Measurements from ENCODE around the gene ITSN1.
"Not testable (repeated sequence)": the region's sequence is repeated elsewhere in the genome, so short reads cannot be mapped to it uniquely, and the experiment has no call there.

The ITSN1 gene

GRCh38 chr21:33642027-33642895 is at the start of gene ITSN1:
Gene ITSN1 (plus strand): TSS chr21:33642501. CDS start chr21:33718829, 76,328 bp downstream.
- DNase-seq (ENCODE audit: low read depth): peak; percentile 100

DNA sequence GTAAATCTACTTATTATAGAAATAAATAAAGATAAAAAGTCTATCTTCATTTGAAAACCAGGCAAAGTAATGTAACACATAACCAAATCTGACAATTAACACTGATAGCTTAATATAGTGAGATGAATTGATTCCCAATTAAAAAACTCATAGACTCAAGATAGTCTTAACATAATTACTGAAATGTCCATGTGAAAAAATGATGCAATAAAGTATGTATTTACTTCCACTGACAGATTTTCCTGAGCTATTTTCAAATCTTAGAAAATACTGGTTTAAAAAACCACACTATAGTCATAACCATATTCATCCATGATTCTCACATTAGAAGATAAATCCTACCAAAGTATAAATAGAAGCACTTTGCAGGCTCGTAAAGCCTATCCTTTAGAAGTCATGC is 44.2 kb upstream of the ITSN1 start:
- DNase-seq (ENCODE audit: low read depth): no peak

GRCh38 chr21:33608559-33608958 is 33.7 kb upstream of the ITSN1 start:
- DNase-seq (ENCODE audit: low read depth): no peak

DNA sequence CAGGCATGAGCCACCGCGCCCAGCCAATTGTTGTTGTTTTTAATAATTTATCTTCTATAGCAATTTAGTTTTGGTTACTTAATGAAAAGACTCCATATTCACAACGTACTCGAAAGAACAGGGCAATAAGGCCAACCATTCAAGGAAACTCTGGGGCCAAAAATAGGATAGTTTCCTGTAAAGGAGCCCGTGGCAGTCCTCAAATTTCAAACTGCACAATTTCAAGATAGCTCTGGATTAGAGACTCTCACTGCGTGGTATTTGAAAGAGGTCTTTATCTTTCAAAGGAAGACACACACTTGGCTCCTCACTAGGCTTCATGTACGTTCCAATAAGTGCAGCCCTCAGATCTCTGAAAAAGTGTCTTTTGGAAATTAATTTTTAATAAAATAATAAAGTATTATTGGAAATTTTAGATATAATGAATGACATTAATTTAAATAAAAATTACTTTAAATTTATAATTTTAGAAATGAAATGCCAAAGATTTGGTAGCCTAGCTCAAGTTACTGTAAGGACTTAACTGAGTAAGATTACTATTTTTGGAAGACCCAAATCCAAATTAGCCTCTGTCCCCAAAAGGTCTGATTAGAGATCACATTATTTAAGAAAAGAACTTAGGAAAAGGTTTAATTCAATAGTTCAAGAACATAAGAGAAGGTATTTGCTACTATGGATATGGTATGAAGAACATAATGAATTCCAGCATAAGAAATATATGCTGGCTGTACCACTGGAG is 31.1 kb upstream of the ITSN1 start:
- no peak for DNase-seq (ENCODE audit: low read depth)

DNA sequence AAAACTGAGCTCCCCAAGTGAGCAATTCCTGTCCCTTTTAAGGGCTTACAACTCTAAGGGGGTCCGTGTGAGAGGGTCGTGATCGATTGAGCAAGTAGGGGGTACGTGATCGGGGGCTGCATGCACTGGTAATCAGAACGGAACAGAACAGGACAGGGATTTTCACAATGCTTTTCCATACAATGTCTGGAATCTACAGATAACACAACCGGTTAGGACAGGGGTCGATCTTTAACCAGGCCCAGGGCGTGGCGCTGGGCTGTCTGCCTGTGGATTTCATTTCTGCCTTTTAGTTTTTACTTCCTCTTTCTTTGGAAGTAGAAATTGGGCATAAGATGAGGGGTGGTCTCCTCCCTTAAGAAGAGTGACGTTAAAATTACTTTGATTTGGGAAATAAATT is 24.7 kb upstream of the ITSN1 start:
- not testable (repeated sequence) for DNase-seq (ENCODE audit: low read depth)

- DNase-seq (ENCODE audit: low read depth): no peak
Measured at GRCh38 chr21:33618407-33618806, 23.9 kb upstream of the ITSN1 start.

DNA sequence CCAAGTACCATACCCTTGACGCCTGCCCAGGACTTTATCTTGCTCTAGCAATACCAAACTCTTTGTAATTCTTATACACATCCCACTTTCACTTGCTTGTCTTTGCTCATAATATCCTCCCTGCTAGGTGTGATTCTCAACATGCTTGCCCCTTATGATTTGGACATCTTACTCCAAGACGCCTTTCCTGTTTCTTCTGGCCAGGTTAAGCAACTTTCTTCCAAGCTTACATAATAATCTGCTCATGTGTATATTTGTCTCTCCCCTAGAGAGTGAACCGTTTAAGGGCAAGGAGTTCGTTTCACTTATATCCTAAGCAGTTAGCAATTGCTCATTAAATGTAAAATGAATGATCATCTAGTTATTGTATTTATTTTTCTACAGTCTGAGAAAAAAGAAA is 22.6 kb upstream of the ITSN1 start:
- no peak for DNase-seq (ENCODE audit: low read depth)

- no peak for DNase-seq (ENCODE audit: low read depth)
Measured at GRCh38 chr21:33622253-33622652, 20.0 kb upstream of the ITSN1 start.

GRCh38 chr21:33626151-33626550 is 16.1 kb upstream of the ITSN1 start:
- DNase-seq (ENCODE audit: low read depth): not testable (repeated sequence)

GRCh38 chr21:33634254-33634653 is 8.0 kb upstream of the ITSN1 start:
- DNase-seq (ENCODE audit: low read depth): no peak

GRCh38 chr21:33640697-33641351 is 1.5 kb upstream of the ITSN1 start:
- DNase-seq (ENCODE audit: low read depth): no peak

DNA sequence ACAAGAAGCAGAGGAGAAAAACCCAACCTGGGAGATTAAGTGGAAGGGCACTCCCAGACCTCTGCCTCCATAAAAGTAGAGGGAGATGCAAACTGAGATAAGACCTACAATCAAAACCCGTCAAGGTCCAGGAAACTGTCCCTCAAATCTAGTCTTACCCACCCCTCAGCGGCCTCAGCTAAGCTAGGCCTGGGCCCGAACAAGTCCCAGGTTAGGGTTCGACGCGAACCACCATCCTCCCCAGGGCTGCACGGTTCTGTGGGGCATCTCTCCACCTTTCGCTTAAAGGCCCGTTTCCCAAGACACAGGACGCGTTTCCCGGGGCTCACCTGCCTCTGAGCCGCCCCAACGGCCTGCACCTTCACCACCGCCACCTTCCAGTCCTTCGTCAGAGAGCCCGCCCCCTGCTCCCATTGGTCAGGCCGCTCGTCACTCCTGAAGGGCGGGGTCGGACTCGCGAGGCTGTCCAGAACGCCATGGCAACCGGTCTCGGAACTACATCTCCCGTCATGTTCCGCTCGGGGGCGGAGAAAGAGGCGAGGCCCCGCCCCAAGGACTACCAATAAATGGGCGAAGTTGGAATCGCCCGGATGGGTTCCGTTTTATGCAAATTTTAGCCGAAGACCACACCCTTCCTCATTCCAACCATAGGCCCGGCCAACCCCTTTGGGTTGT is 812 bp upstream of the ITSN1 start, which contains the start of gene CRYZL1:
TSS of gene CRYZL1 (minus strand) at position 390 of the 675 bp plus-strand sequence. CDS start 10,190 bp downstream, outside the sequence.
- peak; percentile 100 for DNase-seq (ENCODE audit: low read depth)

- no peak for DNase-seq (ENCODE audit: low read depth)
Measured at GRCh38 chr21:33642896-33643657, 776 bp downstream of the ITSN1 start.

DNA sequence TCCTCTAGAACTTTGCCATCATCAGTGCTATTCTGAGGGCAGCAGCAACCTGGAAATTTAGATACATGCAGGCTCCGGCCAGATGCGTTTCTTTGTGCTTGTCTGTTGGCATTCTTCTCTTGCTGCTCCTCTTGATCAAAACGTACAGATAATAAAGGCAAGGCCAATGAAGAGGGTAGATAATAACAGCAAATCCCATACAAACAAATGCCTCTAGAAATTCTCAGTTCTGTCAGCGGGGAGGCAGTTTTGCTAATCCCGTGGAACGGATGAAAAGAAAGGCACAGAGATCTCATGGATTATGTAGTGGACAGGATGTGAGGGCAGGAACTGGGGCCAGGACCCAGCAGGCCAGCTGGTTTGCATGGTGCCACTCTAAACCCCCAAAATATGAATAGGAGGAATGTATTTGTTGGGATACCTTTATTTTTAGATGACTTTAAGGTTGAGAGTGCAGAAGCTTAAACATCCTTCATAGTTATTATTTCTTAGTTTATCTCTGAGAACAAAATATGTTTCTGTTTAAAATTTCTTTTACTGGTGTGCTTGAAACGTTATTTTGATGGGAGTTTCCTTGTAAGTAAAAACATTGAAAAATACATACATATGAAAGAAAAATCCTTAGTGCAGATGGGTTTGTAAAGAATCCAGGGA is 1.5 kb downstream of the ITSN1 start:
- DNase-seq (ENCODE audit: low read depth): no peak

GRCh38 chr21:33644383-33645074 is 2.2 kb downstream of the ITSN1 start:
- no peak for DNase-seq (ENCODE audit: low read depth)

GRCh38 chr21:33645730-33646129 is 3.4 kb downstream of the ITSN1 start:
- no peak for DNase-seq (ENCODE audit: low read depth)

GRCh38 chr21:33647587-33647986 is 5.3 kb downstream of the ITSN1 start:
- no peak for DNase-seq (ENCODE audit: low read depth)

DNA sequence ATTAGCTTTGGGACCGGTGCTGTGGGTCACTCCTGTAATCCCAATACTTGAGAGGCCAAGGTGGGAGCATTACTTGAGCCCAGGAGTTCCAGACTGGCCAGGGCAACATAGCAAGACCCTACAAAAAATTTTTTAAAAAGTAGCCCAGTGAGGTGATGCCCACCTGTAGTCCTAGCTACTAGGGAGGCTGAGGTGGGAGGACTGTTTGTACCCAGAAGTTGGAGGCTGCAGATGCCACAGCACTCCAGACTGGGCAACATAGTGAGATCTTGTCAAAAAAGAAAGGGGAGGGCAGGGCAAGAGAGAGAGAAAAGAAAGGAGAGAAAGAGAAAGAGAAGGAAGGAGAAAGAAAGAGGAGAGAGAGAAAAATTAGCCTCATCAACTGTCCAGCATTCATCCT is 6.3 kb downstream of the ITSN1 start:
- no peak for DNase-seq (ENCODE audit: low read depth)

GRCh38 chr21:33650230-33650629 is 7.9 kb downstream of the ITSN1 start:
- DNase-seq (ENCODE audit: low read depth): no peak

DNA sequence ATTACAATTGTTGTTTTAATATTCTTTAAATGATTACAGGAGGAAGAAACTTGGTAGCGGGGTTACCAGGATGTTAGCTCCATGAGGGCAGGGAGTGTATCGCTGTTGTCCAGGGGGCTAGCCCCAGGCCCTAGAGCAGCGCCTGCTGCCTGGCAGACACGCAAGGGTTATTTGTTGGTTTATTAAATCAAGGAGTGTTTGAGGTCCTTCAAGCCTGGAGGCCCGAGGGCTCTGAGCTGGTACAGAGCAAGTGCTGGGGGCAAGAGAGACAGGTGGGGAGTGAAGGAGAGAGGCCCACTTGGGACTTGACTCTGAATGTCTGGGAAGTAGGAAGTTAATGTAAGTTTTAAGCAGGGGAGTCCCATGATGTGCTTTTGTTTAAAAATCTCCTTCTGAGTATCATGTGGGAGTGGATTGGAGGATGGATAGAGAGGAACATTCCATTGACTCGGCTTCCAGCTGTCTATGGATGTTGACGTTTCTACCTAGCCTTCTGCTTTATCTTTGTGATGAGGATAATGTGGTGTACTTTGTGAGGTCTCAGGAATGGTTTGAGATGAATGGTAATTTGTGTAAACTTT is 8.7 kb downstream of the ITSN1 start:
- no peak for DNase-seq (ENCODE audit: low read depth)
